IgD-negative memory B cell (primary cell): ENCODE results near the gene IGHMBP2. TPM values are rescaled to one million over a fixed set of nuclear protein-coding genes. Genes with fewer than 3 reads are reported as not detected.
"Not testable (repeated sequence)": the region's sequence is repeated elsewhere in the genome, so short reads cannot be mapped to it uniquely, and the experiment has no call there.

Experiments
- H3K27ac Mint-ChIP-seq, 3 donors: one replicate each; pipeline ENCODE4 v1.8.0; 2020 to 2022; ENCODE audit warnings: mild to moderate bottlenecking in 3 of 3, mixed read lengths in 3 of 3, moderate library complexity in 1 of 3
- H3K27me3 Mint-ChIP-seq: one replicate; pipeline ENCODE4 v1.8.0; 2021; ENCODE audit warnings: mixed read lengths
- H3K36me3 Mint-ChIP-seq: one replicate; pipeline ENCODE4 v1.8.0; 2020; ENCODE audit warnings: mild to moderate bottlenecking, mixed read lengths
- H3K4me1 Mint-ChIP-seq, 3 donors: one replicate each; pipeline ENCODE4 v1.8.0; 2020 to 2022; ENCODE audit warnings: mixed read lengths in 3 of 3, mild to moderate bottlenecking in 1 of 3
- H3K4me3 Mint-ChIP-seq, 4 donors: one replicate each; pipeline ENCODE4 v1.8.0; 2020 to 2022; ENCODE audit warnings: mild to moderate bottlenecking in 4 of 4, mixed read lengths in 4 of 4, moderate library complexity in 3 of 4
- H3K9me3 Mint-ChIP-seq, 3 donors: one replicate each; pipeline ENCODE4 v1.8.0; 2020 to 2021; ENCODE audit warnings: mixed read lengths in 3 of 3, mild to moderate bottlenecking in 1 of 3
- polyA plus RNA-seq: library from polyadenylated mRNA; unstranded; fragments of 300-500 nt; fragmentation: Illumina TruSeq; gene quantifications from one replicate; pipeline ENCODE4 v1.2.3, GENCODE V29; 2021

IGHMBP2 gene
- polyA plus RNA-seq, 1 donor from 2014 or later: 11.3 TPM

GRCh38 chr11:68872216-68873003 lies 31.3 kb upstream of the IGHMBP2 start:
- Mint-ChIP-seq H3K27ac (no peak overlapping the region), H3K36me3 (peaks cover 3% of the 10 kb centered on the region), H3K9me3 (no peaks in the 10 kb centered on the region), H3K4me3 (no peak overlapping the region), H3K27me3 (peaks cover 13% of the 10 kb centered on the region), H3K4me1 (peaks cover 6 to 10% (median 6%) of the 10 kb centered on the region in 3 donors)

GRCh38 chr11:68878022-68878421 lies 25.7 kb upstream of the IGHMBP2 start:
- Mint-ChIP-seq H3K4me3 (no peak overlapping the region), H3K36me3 (peaks cover 3% of the 10 kb centered on the region), H3K27ac (no peak overlapping the region), H3K4me1 (no peaks in the 10 kb centered on the region), H3K9me3 (no peaks in the 10 kb centered on the region), H3K27me3 (no peaks in the 10 kb centered on the region)

- peaks cover 4% of the 10 kb centered on the region for H3K36me3 Mint-ChIP-seq
- H3K27ac Mint-ChIP-seq: no peak overlapping the region
- H3K4me3 Mint-ChIP-seq: no peak overlapping the region
- H3K9me3 Mint-ChIP-seq: no peaks in the 10 kb centered on the region
- no peaks in the 10 kb centered on the region for H3K4me1 Mint-ChIP-seq
- no peaks in the 10 kb centered on the region for H3K27me3 Mint-ChIP-seq
These were observed 22.8 kb upstream of the IGHMBP2 start for GRCh38 chr11:68880851-68881250.

GRCh38 chr11:68881320-68881719 lies 22.4 kb upstream of the IGHMBP2 start:
- H3K9me3 Mint-ChIP-seq: no peaks in the 10 kb centered on the region
- no peak overlapping the region for H3K27ac Mint-ChIP-seq
- H3K4me1 Mint-ChIP-seq: no peaks in the 10 kb centered on the region
- no peaks in the 10 kb centered on the region for H3K27me3 Mint-ChIP-seq
- no peak overlapping the region for H3K4me3 Mint-ChIP-seq
- H3K36me3 Mint-ChIP-seq: peaks cover 6% of the 10 kb centered on the region

DNA sequence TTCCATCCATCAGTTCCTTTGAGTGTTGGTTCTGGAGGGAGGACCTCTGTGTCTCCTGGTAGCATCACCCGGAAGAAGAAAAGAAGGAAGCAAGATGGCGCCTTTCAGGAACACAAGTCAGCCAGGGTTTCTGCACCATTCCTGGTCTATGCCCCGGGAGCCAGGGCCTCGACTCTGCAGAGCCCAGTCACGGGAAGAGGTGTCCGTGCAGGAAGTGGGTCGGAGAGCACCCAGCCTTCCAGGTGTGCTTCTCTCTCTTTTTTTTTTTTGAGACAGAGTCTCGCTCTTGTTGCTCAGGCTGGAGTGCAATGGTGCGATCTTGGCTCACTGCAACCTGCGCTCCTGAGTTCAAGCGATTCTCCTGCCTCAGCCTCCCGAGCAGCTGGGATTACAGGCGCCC lies 21.3 kb upstream of the IGHMBP2 start:
- H3K9me3 Mint-ChIP-seq: no peaks in the 10 kb centered on the region
- no peaks in the 10 kb centered on the region for H3K27me3 Mint-ChIP-seq
- no peak overlapping the region for H3K27ac Mint-ChIP-seq
- peaks cover 0 to 2% (median 0%) of the 10 kb centered on the region in 3 donors for H3K4me1 Mint-ChIP-seq
- H3K36me3 Mint-ChIP-seq: peaks cover 6% of the 10 kb centered on the region
- no peak overlapping the region for H3K4me3 Mint-ChIP-seq

- H3K36me3 Mint-ChIP-seq, H3K27ac Mint-ChIP-seq, H3K27me3 Mint-ChIP-seq, H3K4me1 Mint-ChIP-seq, H3K9me3 Mint-ChIP-seq, H3K4me3 Mint-ChIP-seq: not testable (repeated sequence)
These were observed 18.9 kb upstream of the IGHMBP2 start for GRCh38 chr11:68884827-68885226.

DNA sequence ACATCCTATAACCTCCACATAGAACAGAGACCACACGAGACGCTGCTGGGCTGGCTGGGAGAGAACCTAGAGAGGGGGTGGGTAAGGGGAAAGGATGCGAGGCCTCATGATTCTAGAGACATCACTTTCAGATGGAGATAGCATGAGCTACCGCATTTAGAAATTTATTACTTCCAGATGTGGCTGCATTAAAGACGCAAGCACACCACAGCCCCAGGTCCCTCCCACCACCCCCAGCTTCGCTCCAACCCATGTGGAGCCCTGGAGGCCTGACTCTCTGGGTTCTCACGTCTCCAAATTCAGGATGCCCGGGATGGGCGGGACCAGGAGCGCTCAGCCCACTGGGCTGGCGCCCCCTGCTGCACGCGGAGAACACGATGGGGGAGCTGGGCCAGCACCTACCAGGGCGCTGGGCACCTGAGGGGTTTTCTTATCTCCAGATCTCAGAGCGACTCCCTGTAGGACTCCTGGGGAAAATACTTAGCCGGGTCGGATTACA lies 13.7 kb upstream of the IGHMBP2 start:
- Mint-ChIP-seq H3K4me1 (peaks cover 0 to 2% (median 0%) of the 10 kb centered on the region in 3 donors), H3K27me3 (no peaks in the 10 kb centered on the region), H3K27ac (no peak overlapping the region), H3K36me3 (peaks cover 7% of the 10 kb centered on the region), H3K9me3 (no peaks in the 10 kb centered on the region), H3K4me3 (no peak overlapping the region)

GRCh38 chr11:68890490-68891231 lies 13.0 kb upstream of the IGHMBP2 start:
- peaks cover 0 to 2% (median 0%) of the 10 kb centered on the region in 3 donors for H3K4me1 Mint-ChIP-seq
- H3K27ac Mint-ChIP-seq: no peak overlapping the region
- H3K4me3 Mint-ChIP-seq: peak overlapping the region in 1 of 4 donors; percentile 13
- H3K9me3 Mint-ChIP-seq: no peaks in the 10 kb centered on the region
- no peaks in the 10 kb centered on the region for H3K27me3 Mint-ChIP-seq
- peaks cover 7% of the 10 kb centered on the region for H3K36me3 Mint-ChIP-seq

- Mint-ChIP-seq H3K9me3 (no peaks in the 10 kb centered on the region), H3K4me3 (no peak overlapping the region), H3K27ac (no peak overlapping the region), H3K36me3 (peaks cover 5% of the 10 kb centered on the region), H3K4me1 (peaks cover 0 to 2% (median 0%) of the 10 kb centered on the region in 3 donors), H3K27me3 (no peaks in the 10 kb centered on the region)
These were observed 12.2 kb upstream of the IGHMBP2 start for GRCh38 chr11:68891351-68891948.

- Mint-ChIP-seq H3K27ac (no peak overlapping the region), H3K9me3 (no peaks in the 10 kb centered on the region), H3K4me1 (no peaks in the 10 kb centered on the region), H3K27me3 (no peaks in the 10 kb centered on the region), H3K4me3 (no peak overlapping the region), H3K36me3 (peaks cover 6% of the 10 kb centered on the region)
These were observed 11.1 kb upstream of the IGHMBP2 start for GRCh38 chr11:68892576-68892975.

DNA sequence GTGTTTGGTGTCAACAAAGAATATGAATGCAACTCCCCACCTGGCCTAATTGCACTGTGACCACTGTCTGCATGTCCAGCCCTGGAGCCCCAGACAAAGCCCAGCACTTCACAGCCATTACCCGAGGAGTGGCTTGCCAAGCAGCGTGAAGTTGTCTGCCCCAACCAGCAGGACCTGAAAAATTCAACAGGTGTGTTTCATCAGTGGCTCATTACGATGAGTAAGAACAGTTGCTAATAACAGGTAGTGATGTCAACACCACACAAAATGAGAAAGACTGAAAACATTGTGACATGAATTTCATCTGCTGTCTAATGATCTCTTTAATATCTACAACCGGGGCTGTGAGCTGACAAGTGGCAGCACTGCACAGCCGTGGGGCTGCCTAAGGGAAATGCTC lies 10.4 kb upstream of the IGHMBP2 start:
- H3K27ac Mint-ChIP-seq: peak overlapping the region in 1 of 3 donors; percentile 39
- peaks cover 8% of the 10 kb centered on the region for H3K36me3 Mint-ChIP-seq
- H3K27me3 Mint-ChIP-seq: no peaks in the 10 kb centered on the region
- no peaks in the 10 kb centered on the region for H3K4me1 Mint-ChIP-seq
- no peak overlapping the region for H3K4me3 Mint-ChIP-seq
- no peaks in the 10 kb centered on the region for H3K9me3 Mint-ChIP-seq

DNA sequence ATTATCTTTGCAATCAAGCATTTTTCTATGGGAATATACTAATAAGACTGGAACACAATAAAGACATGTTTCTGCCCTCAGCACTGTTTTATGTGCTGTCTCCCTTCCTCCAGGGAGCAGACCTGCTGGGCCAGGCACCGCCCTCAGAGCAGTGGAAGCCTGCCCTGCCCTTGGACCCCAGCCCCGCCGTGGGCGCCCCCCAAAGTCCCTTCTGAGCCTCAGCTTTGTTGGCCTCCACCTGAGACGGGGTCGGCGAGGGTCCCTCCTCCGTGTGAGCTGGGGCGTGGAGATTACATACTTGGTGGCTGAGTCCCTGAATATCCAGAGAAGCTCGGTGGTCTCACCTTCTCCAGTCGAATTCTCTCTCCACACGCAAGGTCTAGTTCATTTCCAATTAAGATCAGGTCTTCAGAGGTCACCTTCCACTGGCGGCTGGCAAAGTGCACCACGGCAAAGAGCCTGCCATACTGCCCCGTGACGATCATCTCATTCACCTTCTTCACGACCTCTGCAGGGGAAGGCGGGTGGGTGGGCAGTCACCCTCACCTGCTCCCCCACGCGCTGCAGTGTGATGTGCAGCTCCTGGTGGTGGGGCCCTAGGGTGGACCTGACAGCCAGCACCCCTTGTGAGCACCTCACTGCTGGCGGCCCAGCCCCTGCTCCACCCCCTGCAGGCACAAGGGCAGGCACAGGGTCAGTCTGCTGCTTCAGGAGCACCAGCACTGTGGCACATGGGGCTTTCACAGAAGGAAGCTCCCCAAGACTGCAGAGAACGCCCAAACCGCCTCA lies 7.3 kb upstream of the IGHMBP2 start:
- peak overlapping the region in 1 of 3 donors; percentile 58 for H3K27ac Mint-ChIP-seq
- H3K9me3 Mint-ChIP-seq: no peaks in the 10 kb centered on the region
- H3K4me3 Mint-ChIP-seq: no peak overlapping the region
- H3K36me3 Mint-ChIP-seq: peaks cover 10% of the 10 kb centered on the region
- H3K4me1 Mint-ChIP-seq: no peaks in the 10 kb centered on the region
- no peaks in the 10 kb centered on the region for H3K27me3 Mint-ChIP-seq

GRCh38 chr11:68897441-68897840 lies 6.2 kb upstream of the IGHMBP2 start:
- Mint-ChIP-seq H3K27me3 (no peaks in the 10 kb centered on the region), H3K4me1 (peaks cover under 1 to 9% (median 6%) of the 10 kb centered on the region in 3 donors), H3K27ac (peak overlapping the region in 1 of 3 donors; percentile 39), H3K4me3 (no peak overlapping the region), H3K36me3 (peaks cover 10% of the 10 kb centered on the region), H3K9me3 (no peaks in the 10 kb centered on the region)

- Mint-ChIP-seq H3K4me1 (peaks cover 20 to 34% (median 24%) of the 10 kb centered on the region in 3 donors), H3K36me3 (peaks cover 7% of the 10 kb centered on the region), H3K27ac (no peak overlapping the region), H3K27me3 (no peaks in the 10 kb centered on the region), H3K4me3 (peak overlapping the region in 3 of 4 donors; percentile 12 to 58 (median 49)), H3K9me3 (no peaks in the 10 kb centered on the region)
These were observed 2.8 kb upstream of the IGHMBP2 start for GRCh38 chr11:68900835-68901381.
